GM12891 (cell line): ENCODE results near the gene COL25A1.

Experiments
- PAX5 ChIP-seq: IDR thresholded peaks from 2 replicates; pipeline ENCODE4 v1.6.1; 2011; ENCODE audit warnings: low read length, moderate library complexity, mild to moderate bottlenecking; ENCODE audit not compliant: insufficient read depth, severe bottlenecking
- POLR2A ChIP-seq: IDR thresholded peaks from 2 replicates; pipeline ENCODE4 v1.6.1; 2011; ENCODE audit warnings: low read depth, low read length, control low read depth
- POLR2AphosphoS5 ChIP-seq: IDR thresholded peaks from 2 replicates; pipeline ENCODE4 v1.6.1; 2011; ENCODE audit warnings: low read depth, low read length, control low read depth
- POU2F2 ChIP-seq: IDR thresholded peaks from 2 replicates; pipeline ENCODE4 v1.6.1; 2011; ENCODE audit warnings: low read depth, mild to moderate bottlenecking, control low read depth, low read length, moderate library complexity
- SPI1 ChIP-seq: IDR thresholded peaks from 2 replicates; pipeline ENCODE4 v1.6.1; 2011; ENCODE audit warnings: low read depth, low read length, control low read depth
- TAF1 ChIP-seq: IDR thresholded peaks from 2 replicates; pipeline ENCODE4 v1.6.1; 2011; ENCODE audit warnings: low read depth, low read length, control low read depth

DNA sequence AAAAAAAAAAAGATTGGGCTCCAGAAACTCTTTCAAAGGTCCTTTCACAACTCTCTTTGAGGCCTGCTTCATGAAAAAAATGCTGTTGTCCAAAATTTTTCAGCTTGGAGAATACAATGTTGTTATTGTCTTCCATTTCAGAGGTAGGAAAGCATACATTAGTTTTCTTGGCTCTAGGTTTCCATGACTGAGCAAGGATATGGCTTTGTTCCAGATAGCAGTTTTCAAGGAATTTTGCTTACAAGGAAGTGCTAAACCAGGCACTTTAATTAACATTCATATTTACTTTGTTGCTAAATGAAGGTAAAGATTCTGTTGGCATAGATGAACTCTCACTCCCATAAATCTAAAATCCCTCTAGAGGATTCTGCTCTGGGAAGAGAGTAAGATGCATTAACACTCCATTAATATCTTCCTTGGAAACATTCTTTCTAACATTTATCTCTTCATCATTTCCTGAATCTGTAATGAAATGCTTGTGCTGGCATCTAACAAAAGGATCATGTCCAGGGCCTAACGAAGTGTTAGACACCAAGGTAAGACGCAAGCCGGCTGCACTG, 118.4 kb downstream of the COL25A1 start:
- TF ChIP-seq POLR2A (no peak), POLR2AphosphoS5 (no peak), TAF1 (no peak), POU2F2 (no peak), PAX5 (no peak), SPI1 (no peak)
